ENCODE results near the gene PCDHGA12.
A peak's percentile ranks its signal among the peaks of the same experiment; 100 is the strongest.
"Not testable (repeated sequence)": the region's sequence is repeated elsewhere in the genome, so short reads cannot be mapped to it uniquely, and the experiment has no call there.

PCDHGA12 gene

DNA sequence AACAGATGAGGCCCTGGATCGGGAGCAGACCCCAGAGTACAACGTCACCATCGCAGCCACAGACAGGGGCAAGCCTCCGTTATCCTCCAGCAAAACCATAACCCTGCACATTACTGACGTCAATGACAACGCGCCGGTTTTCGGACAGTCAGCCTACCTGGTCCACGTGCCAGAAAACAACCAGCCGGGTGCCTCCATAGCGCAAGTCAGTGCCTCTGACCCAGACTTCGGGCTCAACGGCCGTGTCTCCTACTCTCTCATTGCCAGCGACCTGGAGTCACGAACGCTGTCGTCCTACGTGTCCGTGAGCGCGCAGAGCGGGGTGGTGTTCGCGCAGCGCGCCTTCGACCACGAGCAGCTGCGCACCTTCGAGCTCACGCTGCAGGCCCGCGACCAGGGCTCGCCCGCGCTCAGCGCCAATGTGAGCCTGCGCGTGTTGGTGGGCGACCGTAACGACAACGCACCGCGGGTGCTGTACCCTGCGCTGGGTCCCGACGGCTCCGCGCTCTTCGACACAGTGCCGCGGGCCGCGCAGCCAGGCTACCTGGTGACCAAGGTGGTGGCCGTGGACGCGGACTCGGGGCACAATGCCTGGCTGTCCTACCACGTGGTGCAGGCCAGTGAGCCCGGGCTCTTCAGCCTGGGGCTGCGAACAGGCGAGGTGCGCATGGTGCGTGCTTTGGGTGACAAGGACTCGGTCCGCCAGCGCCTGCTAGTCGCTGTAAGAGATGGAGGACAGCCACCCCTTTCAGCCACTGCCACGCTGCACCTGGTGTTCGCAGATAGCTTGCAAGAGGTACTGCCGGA, 11.0 kb upstream of the PCDHGA12 start:
- Mint-ChIP-seq H3K27ac (no peak overlapping the region), H3K36me3 (ENCODE audit: low read depth) (peaks cover 44% of the 10 kb centered on the region), H3K9me3 (peaks cover 51% of the 10 kb centered on the region), H3K4me1 (peaks cover 18% of the 10 kb centered on the region), H3K4me3 (no peak overlapping the region), H3K27me3 (peaks cover 74% of the 10 kb centered on the region)
- ATAC-seq (no peak), DNase-seq (no peak)

DNA sequence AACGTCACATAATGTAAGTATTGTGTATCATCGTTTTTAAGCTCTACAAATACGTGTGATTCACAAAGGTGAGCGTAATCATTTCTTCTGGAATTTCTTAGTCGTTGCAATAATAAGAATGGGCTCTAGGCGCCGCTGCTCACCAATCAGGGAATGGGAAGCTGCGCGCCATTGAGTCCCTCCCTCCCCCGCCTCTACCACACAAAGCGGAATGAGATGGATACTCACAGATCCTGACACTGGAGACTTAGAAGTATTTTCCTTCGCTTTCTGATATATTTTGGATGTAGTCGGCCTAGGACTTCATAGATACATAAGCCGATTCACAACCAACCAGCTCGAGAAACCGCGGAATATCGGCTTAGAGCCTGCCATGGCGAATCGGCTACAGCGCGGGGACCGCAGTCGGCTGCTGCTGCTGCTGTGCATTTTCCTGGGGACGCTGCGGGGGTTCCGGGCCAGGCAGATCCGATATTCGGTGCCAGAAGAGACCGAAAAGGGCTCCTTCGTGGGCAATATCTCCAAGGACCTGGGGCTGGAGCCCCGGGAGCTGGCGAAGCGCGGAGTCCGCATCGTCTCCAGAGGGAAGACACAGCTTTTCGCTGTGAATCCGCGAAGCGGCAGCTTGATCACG, 9.3 kb upstream of the PCDHGA12 start, which contains the start of gene PCDHGA11:
TSS of gene PCDHGA11 (plus strand) at position 197 of the 634 bp plus-strand sequence. CDS start at position 374, 177 bp downstream.
- peaks cover 41% of the 10 kb centered on the region for H3K9me3 Mint-ChIP-seq
- peaks cover 13% of the 10 kb centered on the region for H3K4me1 Mint-ChIP-seq
- peaks cover 38% of the 10 kb centered on the region for H3K36me3 Mint-ChIP-seq (ENCODE audit: low read depth)
- peak; percentile 59 for DNase-seq
- no peak within 1 kb of the TSS for H3K27ac Mint-ChIP-seq
- ATAC-seq = no peak
- H3K27me3 Mint-ChIP-seq = peaks cover 76% of the 10 kb centered on the region
- H3K4me3 Mint-ChIP-seq = peak within 1 kb of the TSS; percentile 77

DNA sequence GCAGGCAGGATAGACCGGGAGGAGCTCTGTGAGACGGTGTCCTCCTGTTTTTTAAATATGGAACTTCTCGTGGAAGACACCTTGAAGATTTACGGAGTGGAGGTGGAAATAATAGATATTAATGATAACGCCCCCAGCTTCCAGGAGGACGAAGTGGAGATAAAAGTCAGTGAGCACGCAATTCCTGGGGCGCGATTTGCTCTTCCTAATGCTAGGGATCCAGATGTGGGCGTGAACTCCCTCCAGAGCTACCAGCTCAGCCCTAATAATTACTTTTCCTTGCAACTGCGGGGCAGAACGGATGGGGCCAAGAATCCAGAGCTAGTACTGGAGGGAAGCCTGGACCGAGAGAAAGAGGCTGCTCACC, 8.8 kb upstream of the PCDHGA12 start:
- DNase-seq = no peak
- peaks cover 41% of the 10 kb centered on the region for H3K9me3 Mint-ChIP-seq
- H3K4me3 Mint-ChIP-seq = peak overlapping the region; percentile 77
- no peak for ATAC-seq
- peaks cover 76% of the 10 kb centered on the region for H3K27me3 Mint-ChIP-seq
- no peak overlapping the region for H3K27ac Mint-ChIP-seq
- H3K36me3 Mint-ChIP-seq (ENCODE audit: low read depth) = peaks cover 37% of the 10 kb centered on the region
- H3K4me1 Mint-ChIP-seq = peaks cover 13% of the 10 kb centered on the region

DNA sequence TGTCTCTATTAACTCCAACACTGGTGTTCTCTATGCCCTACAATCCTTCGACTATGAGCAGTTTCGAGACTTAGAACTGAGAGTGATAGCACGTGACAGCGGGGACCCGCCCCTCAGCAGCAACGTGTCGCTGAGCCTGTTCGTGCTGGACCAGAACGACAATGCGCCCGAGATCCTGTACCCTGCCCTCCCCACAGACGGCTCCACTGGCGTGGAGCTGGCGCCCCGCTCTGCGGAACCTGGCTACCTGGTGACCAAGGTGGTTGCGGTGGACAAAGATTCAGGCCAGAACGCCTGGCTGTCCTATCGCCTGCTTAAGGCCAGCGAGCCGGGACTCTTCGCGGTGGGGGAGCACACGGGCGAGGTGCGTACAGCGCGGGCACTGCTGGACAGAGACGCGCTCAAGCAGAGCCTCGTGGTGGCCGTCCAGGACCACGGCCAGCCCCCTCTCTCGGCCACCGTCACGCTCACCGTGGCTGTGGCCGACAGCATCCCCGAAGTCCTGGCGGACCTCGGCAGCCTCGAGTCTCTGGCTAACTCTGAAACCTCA, 7.5 kb upstream of the PCDHGA12 start:
- peaks cover 39% of the 10 kb centered on the region for H3K36me3 Mint-ChIP-seq (ENCODE audit: low read depth)
- peaks cover 82% of the 10 kb centered on the region for H3K27me3 Mint-ChIP-seq
- no peak for ATAC-seq
- H3K27ac Mint-ChIP-seq = no peak overlapping the region
- peaks cover 10% of the 10 kb centered on the region for H3K4me1 Mint-ChIP-seq
- peaks cover 40% of the 10 kb centered on the region for H3K9me3 Mint-ChIP-seq
- no peak for DNase-seq
- no peak overlapping the region for H3K4me3 Mint-ChIP-seq

DNA sequence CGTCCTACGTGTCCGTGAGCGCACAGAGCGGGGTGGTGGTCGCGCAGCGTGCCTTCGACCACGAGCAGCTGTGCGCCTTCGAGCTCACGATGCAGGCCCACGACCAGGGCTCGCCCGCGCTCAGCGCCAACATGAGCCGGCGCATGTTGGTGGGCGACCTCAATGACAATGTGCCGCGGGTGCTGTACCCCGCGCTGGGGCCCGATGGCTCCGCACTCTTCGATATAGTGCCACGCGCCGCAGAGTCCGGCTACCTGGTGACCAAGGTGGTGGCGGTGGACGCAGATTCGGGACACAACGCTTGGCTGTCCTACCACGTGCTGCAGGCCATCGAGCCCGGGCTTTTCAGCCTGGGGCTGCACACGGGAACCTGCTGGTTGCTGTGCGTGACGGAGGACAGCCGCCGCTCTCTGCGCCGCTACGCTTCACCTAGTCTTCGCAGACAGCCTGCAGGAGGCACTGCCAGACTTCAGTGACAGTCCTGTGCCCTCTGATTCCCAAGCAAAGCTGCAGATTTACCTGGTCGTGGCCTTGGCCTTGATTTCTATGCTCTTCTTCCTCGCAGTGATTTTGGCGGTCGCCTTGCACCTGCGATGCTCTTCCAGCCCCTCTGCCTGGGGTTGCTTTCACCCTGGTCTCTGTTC, 2.4 kb upstream of the PCDHGA12 start:
- Mint-ChIP-seq H3K27ac (no peak overlapping the region), H3K36me3 (ENCODE audit: low read depth) (peaks cover 33% of the 10 kb centered on the region), H3K9me3 (peaks cover 27% of the 10 kb centered on the region), H3K4me1 (peaks cover 12% of the 10 kb centered on the region), H3K4me3 (no peak overlapping the region), H3K27me3 (peaks cover 70% of the 10 kb centered on the region)
- ATAC-seq = no peak
- DNase-seq = no peak

DNA sequence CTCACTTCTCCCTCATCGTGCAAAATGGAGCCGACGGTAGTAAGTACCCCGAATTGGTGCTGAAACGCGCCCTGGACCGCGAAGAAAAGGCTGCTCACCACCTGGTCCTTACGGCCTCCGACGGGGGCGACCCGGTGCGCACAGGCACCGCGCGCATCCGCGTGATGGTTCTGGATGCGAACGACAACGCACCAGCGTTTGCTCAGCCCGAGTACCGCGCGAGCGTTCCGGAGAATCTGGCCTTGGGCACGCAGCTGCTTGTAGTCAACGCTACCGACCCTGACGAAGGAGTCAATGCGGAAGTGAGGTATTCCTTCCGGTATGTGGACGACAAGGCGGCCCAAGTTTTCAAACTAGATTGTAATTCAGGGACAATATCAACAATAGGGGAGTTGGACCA, 979 bp downstream of the PCDHGA12 start:
- Mint-ChIP-seq H3K36me3 (ENCODE audit: low read depth) (peaks cover 31% of the 10 kb centered on the region), H3K9me3 (peaks cover 29% of the 10 kb centered on the region), H3K27me3 (peaks cover 68% of the 10 kb centered on the region), H3K4me3 (peak overlapping the region; percentile 59), H3K4me1 (peaks cover 13% of the 10 kb centered on the region), H3K27ac (no peak overlapping the region)
- DNase-seq (no peak), ATAC-seq (no peak)

DNA sequence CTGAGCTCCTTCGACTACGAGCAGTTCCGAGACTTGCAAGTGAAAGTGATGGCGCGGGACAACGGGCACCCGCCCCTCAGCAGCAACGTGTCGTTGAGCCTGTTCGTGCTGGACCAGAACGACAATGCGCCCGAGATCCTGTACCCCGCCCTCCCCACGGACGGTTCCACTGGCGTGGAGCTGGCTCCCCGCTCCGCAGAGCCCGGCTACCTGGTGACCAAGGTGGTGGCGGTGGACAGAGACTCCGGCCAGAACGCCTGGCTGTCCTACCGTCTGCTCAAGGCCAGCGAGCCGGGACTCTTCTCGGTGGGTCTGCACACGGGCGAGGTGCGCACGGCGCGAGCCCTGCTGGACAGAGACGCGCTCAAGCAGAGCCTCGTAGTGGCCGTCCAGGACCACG, 2.0 kb downstream of the PCDHGA12 start:
- Mint-ChIP-seq H3K4me1 (peaks cover 13% of the 10 kb centered on the region), H3K27me3 (peaks cover 66% of the 10 kb centered on the region), H3K36me3 (ENCODE audit: low read depth) (peaks cover 28% of the 10 kb centered on the region), H3K9me3 (peaks cover 29% of the 10 kb centered on the region)
- not testable (repeated sequence) for H3K27ac Mint-ChIP-seq, ATAC-seq, DNase-seq, H3K4me3 Mint-ChIP-seq

DNA sequence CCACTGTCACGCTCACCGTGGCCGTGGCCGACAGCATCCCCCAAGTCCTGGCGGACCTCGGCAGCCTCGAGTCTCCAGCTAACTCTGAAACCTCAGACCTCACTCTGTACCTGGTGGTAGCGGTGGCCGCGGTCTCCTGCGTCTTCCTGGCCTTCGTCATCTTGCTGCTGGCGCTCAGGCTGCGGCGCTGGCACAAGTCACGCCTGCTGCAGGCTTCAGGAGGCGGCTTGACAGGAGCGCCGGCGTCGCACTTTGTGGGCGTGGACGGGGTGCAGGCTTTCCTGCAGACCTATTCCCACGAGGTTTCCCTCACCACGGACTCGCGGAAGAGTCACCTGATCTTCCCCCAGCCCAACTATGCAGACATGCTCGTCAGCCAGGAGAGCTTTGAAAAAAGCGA, 2.4 kb downstream of the PCDHGA12 start:
- DNase-seq, ATAC-seq, H3K27ac Mint-ChIP-seq, H3K4me3 Mint-ChIP-seq: not testable (repeated sequence)
- Mint-ChIP-seq H3K36me3 (ENCODE audit: low read depth) (peaks cover 28% of the 10 kb centered on the region), H3K9me3 (peaks cover 29% of the 10 kb centered on the region), H3K4me1 (peaks cover 13% of the 10 kb centered on the region), H3K27me3 (peaks cover 63% of the 10 kb centered on the region)

DNA sequence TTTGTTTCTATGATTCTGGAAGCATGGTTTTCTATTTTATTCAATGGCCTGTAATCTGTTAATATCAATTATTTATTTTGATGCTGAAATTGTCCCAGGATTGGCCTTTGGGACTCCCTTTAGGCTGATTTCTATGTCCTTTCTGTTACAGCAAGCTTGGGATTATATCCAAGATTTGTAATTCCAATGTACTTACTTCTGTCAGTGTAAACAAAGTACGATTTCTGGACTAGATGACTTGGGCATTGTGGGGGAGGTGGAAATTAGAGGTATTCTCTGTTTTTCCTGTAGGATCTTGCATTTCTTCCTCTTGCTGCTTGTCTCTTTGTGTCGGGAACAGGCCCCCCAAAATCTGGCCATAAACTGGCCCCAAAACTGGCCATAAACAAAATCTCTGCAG, 3.7 kb downstream of the PCDHGA12 start:
- Mint-ChIP-seq H3K9me3 (peaks cover 24% of the 10 kb centered on the region), H3K4me3 (no peak overlapping the region), H3K27me3 (peaks cover 57% of the 10 kb centered on the region), H3K36me3 (ENCODE audit: low read depth) (peaks cover 23% of the 10 kb centered on the region), H3K27ac (no peak overlapping the region), H3K4me1 (peaks cover 13% of the 10 kb centered on the region)
- ATAC-seq (no peak), DNase-seq (no peak)

DNA sequence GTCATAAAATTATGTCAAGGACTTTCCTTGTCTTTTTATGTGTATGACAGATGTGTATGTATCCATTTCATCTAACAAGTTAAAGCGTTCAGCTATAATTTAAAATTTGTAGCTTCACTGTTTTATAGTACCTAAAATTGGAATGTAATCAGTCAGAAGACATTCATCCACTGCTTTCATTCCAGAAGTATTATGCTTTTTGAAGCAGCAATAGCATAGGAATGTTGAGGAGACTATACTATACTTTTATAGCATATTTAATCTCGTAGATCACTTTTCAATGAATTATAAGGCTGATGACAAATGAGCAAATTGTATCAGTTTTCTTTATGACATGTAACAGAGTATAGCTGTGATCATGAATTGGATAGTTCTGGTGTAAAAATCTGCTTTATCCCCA, 6.9 kb downstream of the PCDHGA12 start:
- no peak for DNase-seq
- Mint-ChIP-seq H3K27me3 (peaks cover 38% of the 10 kb centered on the region), H3K9me3 (peaks cover 15% of the 10 kb centered on the region), H3K27ac (no peak overlapping the region), H3K36me3 (ENCODE audit: low read depth) (peaks cover 2% of the 10 kb centered on the region), H3K4me1 (peaks cover 1% of the 10 kb centered on the region), H3K4me3 (no peak overlapping the region)
- no peak for ATAC-seq

DNA sequence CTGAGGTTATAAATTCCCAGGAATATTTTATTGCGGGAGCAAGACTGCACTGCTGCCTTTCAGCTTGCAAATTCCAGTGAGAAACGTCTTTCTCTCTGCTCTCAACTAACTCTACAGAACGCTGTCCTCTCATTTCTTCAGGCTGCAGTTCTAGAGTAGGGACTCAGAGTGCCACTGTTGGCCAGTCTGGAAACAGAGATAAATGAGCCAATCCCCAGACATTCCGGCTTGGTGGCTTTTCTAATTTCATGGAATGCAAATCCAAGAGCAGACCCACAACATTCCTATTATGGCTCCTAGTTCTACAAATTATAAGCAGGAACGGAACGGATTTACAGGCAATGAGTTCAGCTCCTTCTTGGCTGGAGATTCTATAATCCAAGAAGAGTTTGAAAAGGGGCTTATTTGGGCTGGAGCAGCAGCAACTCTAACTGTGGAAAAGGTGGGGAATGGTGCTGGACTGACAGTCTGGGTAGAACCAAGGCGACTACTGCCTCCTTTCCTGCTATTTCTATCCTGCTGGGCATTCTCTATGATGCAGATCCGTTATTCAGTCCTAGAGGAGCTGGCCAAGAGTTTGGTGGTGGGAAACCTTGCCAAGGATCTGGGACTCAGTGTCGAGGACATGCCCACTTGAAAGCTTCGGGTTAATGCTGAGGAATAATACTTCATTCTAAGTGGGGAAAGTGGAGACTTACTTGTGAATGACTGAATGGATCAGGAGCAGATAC, 9.3 kb downstream of the PCDHGA12 start:
- Mint-ChIP-seq H3K27me3 (peaks cover 23% of the 10 kb centered on the region), H3K9me3 (peaks cover 4% of the 10 kb centered on the region), H3K27ac (no peak overlapping the region), H3K4me1 (no peaks in the 10 kb centered on the region), H3K4me3 (no peak overlapping the region), H3K36me3 (ENCODE audit: low read depth) (no peaks in the 10 kb centered on the region)
- DNase-seq = no peak
- ATAC-seq = no peak

DNA sequence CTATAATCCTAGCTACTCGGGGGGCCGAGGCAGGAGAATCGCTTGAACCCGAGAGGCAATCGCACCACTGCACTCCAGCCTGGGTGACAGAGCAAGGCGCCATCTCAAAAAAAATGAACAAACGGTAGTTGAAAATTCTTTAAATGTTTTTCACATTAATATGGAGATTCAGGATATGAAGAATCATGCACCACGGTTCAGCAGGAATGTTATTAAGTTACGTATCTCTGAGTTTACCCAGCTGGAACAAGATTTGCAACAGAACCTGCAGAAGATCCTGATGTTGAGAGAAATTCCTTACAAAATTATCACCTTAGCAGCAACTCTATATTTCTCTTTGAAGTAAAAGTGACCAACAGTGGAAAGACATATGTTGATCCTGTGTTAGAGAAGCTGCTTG, 10.0 kb downstream of the PCDHGA12 start:
- Mint-ChIP-seq H3K27ac (no peak overlapping the region), H3K9me3 (peaks cover 4% of the 10 kb centered on the region), H3K4me1 (no peaks in the 10 kb centered on the region), H3K36me3 (ENCODE audit: low read depth) (no peaks in the 10 kb centered on the region), H3K4me3 (no peak overlapping the region), H3K27me3 (peaks cover 25% of the 10 kb centered on the region)
- no peak for DNase-seq
- no peak for ATAC-seq

DNA sequence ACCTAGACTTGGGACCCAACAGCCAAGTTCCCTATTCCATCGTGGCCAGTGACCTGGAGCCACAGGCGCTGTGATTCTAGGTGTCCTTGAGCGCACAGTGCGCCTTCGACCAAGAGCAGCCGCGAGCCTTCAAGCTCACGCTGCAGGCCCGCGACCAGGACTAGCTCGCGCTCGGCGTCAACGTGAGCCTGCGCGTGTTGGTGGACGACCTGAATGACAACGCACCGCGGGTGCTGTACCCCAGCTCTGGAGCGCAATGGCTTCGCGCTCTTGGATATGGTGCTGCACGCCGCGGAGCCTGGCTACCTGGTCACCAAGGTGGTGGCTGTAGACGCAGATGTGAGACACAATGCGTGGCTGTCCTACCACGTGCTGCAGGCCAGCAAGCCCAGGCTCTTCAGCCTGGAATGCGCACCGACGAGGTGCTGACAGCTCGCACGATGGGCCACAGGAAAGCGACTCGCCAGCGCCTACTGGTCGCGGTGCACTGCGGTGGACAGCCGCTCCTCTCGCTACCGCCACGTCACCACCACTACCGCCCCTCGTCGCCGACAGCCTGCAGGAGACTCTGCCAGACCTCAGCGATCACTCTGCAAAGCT, 11.4 kb downstream of the PCDHGA12 start:
- ATAC-seq (no peak), DNase-seq (no peak)
- no peak overlapping the region for H3K4me3 Mint-ChIP-seq
- no peaks in the 10 kb centered on the region for H3K4me1 Mint-ChIP-seq
- H3K27me3 Mint-ChIP-seq = peaks cover 25% of the 10 kb centered on the region
- no peaks in the 10 kb centered on the region for H3K36me3 Mint-ChIP-seq (ENCODE audit: low read depth)
- no peak overlapping the region for H3K27ac Mint-ChIP-seq
- H3K9me3 Mint-ChIP-seq = peaks cover 4% of the 10 kb centered on the region

DNA sequence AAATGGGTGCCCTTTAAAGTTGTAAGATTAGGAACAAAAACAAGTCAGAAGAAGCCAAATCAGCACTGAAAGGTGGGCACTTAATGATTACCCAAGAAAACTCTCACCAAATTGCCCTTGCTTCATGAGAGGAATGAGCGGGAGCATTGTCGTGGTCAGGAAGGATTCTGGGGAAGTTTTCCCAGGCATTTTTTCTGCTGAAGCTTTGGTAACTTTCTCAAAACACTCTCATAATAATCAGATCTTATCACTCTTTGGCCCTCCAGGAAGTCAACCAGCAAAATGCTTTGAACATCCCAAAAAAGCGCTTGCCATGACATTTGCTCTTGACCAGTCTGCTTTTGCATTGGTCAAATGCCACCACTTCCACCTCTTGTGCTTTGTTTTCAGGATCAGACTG, 35.0 kb downstream of the PCDHGA12 start:
- no peaks in the 10 kb centered on the region for H3K9me3 Mint-ChIP-seq
- no peak overlapping the region for H3K4me3 Mint-ChIP-seq
- no peaks in the 10 kb centered on the region for H3K4me1 Mint-ChIP-seq
- peaks cover 22% of the 10 kb centered on the region for H3K27me3 Mint-ChIP-seq
- H3K36me3 Mint-ChIP-seq (ENCODE audit: low read depth) = no peaks in the 10 kb centered on the region
- H3K27ac Mint-ChIP-seq = no peak overlapping the region
- no peak for DNase-seq
- ATAC-seq = no peak
